WTC11 (cell line): ENCODE data around the gene TDRD3.

Experiments
- FOXJ3 ChIP-seq: sonication (generic); formaldehyde crosslinking; IDR thresholded peaks from 2 replicates; pipeline ENCODE4 v1.9.0; 2021; ENCODE audit warnings: missing genetic modification reagents, mild to moderate bottlenecking, borderline replicate concordance
- GABPB1 ChIP-seq: sonication (generic); formaldehyde crosslinking; IDR thresholded peaks from 2 replicates; pipeline ENCODE4 v1.8.1; 2023; ENCODE audit warnings: mild to moderate bottlenecking, missing genetic modification reagents
- JUN ChIP-seq: sonication (generic); formaldehyde crosslinking; IDR thresholded peaks from 2 replicates; pipeline ENCODE4 v1.8.0; 2023; ENCODE audit warnings: mild to moderate bottlenecking, missing genetic modification reagents
- NR2C2 ChIP-seq: sonication (generic); formaldehyde crosslinking; IDR thresholded peaks from 2 replicates; pipeline ENCODE4 v1.8.0; 2022; ENCODE audit warnings: mild to moderate bottlenecking, missing genetic modification reagents
- PRRX2 ChIP-seq: fragments of 250-450 bp; sonication (Bioruptor Pico); IDR thresholded peaks from 2 replicates; pipeline ENCODE4 v1.8.0; 2021; ENCODE audit warnings: mild to moderate bottlenecking
- ZNF121 ChIP-seq: sonication (generic); formaldehyde crosslinking; IDR thresholded peaks from 2 replicates; pipeline ENCODE4 v1.8.0; 2023; ENCODE audit warnings: missing genetic modification reagents
- ZNF396 ChIP-seq: fragments of 250-450 bp; sonication (Bioruptor Pico); IDR thresholded peaks from 2 replicates; pipeline ENCODE4 v1.8.0; 2021; ENCODE audit warnings: mild to moderate bottlenecking, moderate library complexity, borderline replicate concordance
- TF ChIP-seq, protein P1 (sequence below): fragments of 200-600 bp; IDR thresholded peaks from 2 replicates; pipeline ENCODE4 v1.8.0; 2022; ENCODE audit warnings: antibody characterized with exemption
- TF ChIP-seq, protein P2 (sequence below): sonication (generic); formaldehyde crosslinking; conservative IDR thresholded peaks from 2 replicates; pipeline ENCODE4 v1.8.1; 2022; ENCODE audit warnings: mild to moderate bottlenecking, missing genetic modification reagents
- TF ChIP-seq, protein P3 (sequence below): sonication (generic); formaldehyde crosslinking; conservative IDR thresholded peaks from 2 replicates; pipeline ENCODE4 v1.8.1; 2023; ENCODE audit warnings: mild to moderate bottlenecking, low read depth, missing genetic modification reagents, moderate library complexity

DNA sequence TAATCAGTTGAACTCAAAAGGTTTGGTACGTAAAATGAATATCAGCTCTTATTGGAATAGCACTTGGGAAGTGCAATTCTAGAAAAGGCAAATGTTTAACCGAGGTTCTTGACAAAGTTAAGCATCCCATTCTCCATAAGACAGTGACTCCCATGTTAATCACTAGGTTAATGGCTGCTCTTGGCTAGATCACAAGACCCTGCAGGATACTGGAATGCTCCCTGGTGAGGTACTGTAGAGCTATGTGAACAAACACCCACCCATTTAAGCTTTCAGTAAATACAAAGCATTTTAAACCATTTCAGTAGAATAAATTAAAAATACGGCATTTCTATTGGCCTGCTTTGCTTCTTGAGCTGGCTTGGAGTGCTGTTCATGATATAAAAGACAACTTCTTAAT, 56.5 kb downstream of the TDRD3 start:
- TF ChIP-seq JUN (CRISPR knock-in tag) (no peak), NR2C2 (CRISPR knock-in tag) (no peak), PRRX2 (no peak), ZNF396 (CRISPR knock-in tag) (no peak), FOXJ3 (CRISPR knock-in tag) (no peak), GABPB1 (CRISPR knock-in tag) (no peak), ZNF121 (CRISPR knock-in tag) (no peak)
- TF ChIP-seq, protein P1, sequence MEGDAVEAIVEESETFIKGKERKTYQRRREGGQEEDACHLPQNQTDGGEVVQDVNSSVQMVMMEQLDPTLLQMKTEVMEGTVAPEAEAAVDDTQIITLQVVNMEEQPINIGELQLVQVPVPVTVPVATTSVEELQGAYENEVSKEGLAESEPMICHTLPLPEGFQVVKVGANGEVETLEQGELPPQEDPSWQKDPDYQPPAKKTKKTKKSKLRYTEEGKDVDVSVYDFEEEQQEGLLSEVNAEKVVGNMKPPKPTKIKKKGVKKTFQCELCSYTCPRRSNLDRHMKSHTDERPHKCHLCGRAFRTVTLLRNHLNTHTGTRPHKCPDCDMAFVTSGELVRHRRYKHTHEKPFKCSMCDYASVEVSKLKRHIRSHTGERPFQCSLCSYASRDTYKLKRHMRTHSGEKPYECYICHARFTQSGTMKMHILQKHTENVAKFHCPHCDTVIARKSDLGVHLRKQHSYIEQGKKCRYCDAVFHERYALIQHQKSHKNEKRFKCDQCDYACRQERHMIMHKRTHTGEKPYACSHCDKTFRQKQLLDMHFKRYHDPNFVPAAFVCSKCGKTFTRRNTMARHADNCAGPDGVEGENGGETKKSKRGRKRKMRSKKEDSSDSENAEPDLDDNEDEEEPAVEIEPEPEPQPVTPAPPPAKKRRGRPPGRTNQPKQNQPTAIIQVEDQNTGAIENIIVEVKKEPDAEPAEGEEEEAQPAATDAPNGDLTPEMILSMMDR, result no peak
- TF ChIP-seq, protein P2, sequence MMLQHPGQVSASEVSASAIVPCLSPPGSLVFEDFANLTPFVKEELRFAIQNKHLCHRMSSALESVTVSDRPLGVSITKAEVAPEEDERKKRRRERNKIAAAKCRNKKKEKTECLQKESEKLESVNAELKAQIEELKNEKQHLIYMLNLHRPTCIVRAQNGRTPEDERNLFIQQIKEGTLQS, result no peak
- TF ChIP-seq, protein P3, sequence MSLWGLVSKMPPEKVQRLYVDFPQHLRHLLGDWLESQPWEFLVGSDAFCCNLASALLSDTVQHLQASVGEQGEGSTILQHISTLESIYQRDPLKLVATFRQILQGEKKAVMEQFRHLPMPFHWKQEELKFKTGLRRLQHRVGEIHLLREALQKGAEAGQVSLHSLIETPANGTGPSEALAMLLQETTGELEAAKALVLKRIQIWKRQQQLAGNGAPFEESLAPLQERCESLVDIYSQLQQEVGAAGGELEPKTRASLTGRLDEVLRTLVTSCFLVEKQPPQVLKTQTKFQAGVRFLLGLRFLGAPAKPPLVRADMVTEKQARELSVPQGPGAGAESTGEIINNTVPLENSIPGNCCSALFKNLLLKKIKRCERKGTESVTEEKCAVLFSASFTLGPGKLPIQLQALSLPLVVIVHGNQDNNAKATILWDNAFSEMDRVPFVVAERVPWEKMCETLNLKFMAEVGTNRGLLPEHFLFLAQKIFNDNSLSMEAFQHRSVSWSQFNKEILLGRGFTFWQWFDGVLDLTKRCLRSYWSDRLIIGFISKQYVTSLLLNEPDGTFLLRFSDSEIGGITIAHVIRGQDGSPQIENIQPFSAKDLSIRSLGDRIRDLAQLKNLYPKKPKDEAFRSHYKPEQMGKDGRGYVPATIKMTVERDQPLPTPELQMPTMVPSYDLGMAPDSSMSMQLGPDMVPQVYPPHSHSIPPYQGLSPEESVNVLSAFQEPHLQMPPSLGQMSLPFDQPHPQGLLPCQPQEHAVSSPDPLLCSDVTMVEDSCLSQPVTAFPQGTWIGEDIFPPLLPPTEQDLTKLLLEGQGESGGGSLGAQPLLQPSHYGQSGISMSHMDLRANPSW (CRISPR knock-in tag), result no peak
